Fibroblast of mammary gland (primary cell): ENCODE results near the gene LRRC8E.
"Not testable (repeated sequence)": the region's sequence is repeated elsewhere in the genome, so short reads cannot be mapped to it uniquely, and the experiment has no call there.

Experiments used
- DNase-seq: peaks from one replicate; pipeline ENCODE4 v3.0.0-alpha.2; 2010; ENCODE audit warnings: low read depth
- H3K4me3 ChIP-seq: 2 replicates; pipeline ENCODE4 v1.5.1; 2011; ENCODE audit warnings: low read depth, mild to moderate bottlenecking, low read length, moderate library complexity; ENCODE audit not compliant: control insufficient read depth
- CTCF ChIP-seq: conservative IDR thresholded peaks from 2 replicates; pipeline ENCODE4 v1.5.1; 2011; ENCODE audit warnings: low read depth, low read length, inconsistent platforms; ENCODE audit not compliant: control insufficient read depth, insufficient read depth

The LRRC8E gene

DNA sequence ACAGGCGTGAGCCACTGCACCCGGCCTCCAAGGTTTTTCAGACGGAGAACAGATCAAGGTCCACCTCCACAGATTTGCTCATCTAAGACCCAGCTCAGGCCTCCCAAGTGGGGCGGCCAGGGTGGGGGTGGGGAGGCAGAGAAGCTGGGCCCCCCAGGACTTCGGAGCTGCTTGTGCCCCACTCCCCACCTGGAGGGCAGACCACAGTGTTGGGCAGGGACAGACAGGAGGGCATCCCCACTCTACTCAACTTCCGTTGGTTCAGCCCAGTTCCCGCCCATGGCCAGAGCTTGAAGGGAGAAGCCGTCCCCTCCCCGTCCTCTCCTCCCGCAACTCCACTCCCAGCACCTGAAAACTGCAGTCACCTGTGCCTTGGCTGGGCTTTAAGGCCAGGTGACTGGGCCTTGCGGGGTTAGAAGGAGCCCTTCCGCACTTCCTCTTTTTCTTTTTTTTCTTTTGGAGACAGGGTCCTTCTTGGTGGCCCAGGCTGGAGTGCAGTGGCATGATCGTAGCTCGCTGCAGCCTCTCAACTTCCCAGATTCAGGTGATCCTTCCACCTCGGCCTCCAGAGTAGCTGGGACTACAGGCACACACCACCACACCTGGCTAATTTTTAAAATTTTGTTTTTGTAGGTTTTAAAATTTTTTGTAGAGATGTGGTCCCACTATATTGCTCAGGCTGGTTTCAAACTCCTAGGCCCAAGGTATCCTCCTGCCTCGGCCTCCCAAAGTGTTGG lies 734 bp upstream of the LRRC8E start:
- TF ChIP-seq CTCF, result no peak
- no peak for DNase-seq
- no peak overlapping the region for H3K4me3 ChIP-seq

DNA sequence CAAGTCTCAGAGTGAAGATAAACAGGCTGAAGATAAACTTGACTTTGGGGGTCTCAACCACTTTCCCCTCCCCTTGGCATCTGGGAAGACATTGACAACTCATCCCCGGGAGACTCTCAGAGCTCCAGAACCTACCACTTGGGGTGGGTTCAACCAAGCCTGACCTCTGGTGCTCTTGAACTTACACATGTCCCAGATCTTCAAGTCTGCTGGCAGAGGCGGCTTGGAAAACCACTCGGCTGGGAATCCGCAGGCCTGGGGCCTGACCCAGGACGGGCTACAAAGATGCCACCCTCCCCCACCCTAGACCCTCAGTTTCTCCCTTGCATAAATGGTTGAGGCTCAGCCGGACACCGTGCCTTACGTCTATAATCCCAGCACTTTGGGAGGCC lies 512 bp downstream of the LRRC8E start:
- no peak for DNase-seq
- H3K4me3 ChIP-seq, result peak overlapping the region; percentile 71
- TF ChIP-seq CTCF, result no peak

DNA sequence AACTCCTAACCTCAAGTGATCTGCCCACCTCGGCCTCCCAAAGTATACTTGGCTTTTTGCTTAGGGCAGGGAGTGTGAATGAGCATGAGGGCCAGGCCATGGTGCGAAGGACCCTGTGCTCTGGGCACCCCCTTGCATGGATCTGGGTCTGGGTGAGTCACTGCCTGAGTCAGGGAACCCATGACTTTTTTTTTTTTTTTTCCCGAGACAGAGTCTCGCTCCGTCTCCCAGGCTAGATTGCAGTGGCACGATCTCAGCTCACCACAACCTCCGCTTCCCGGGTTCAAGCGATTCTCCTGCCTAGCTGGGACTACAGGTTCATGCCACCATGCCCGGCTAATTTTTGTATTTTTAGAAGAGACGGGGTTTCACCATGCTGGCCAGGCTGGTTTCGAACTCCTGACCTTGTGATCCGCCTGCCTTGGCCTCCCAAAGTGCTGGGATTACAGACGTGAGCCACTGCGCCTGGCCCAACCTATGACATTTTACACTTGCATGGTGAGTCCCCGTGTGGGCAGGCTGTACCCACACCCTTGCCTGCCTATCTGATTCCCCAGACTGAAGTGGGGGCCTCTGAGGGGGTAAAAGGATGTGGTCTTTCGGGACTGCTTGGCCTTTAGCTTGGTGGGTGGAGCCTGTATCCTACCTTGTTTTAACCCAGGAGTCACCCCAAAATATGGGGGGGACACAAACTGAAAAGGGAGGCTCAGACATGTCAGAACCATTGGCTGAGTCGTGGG lies 5.2 kb downstream of the LRRC8E start:
- peak; percentile 73 for DNase-seq
- H3K4me3 ChIP-seq, result not testable (repeated sequence)

DNA sequence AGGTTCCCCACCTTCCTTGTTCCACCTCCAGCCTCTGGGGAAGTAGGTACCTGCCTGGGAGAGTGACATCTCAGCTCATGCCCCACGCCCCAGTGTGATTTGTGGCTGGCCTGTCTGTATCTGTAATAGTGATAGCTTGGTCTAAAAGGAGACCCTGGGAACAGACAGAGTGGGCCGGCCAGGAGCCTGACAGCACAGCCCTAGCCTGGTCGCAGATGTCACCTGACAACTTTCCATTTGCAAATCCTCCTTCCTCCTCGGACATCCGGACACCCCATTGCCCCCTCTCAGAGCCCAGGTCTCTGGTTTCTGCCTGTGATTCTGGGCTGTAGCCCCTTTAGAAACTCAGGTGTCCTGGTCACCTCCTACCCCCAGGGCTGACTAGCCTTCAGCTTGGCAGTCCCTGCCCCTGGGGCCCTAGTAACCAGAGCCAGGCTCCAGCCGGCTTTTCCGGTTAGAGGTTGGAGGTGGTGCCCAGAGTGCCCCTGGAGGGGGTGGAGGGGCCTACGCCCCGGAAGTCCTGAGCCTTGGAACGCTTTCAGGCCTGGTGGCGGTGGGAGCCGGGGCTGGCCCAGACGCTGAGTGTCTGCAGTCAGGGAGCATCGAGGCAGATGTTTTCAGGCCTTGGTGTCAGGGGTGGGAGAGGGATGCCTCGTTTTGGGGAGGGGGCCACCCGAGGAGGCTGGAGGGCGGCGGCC lies 6.5 kb downstream of the LRRC8E start:
- no peak for DNase-seq
- H3K4me3 ChIP-seq, result no peak overlapping the region
- TF ChIP-seq CTCF, result no peak

DNA sequence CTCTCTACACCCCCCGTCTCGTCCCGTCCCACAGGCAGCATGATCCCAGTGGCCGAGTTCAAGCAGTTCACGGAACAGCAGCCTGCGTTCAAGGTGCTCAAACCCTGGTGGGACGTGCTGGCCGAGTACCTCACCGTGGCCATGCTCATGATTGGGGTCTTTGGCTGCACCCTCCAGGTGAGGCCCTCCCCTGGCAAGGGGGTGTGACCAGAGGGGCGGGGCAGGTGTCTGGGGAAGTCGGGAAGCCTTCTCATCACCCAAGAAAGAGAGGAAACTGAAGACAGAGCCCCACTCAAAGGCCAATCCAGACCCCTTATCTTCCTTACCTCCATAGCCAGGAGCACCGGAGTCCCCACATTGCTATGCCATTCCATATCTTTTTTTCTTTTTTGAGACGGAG lies 7.3 kb downstream of the LRRC8E start:
- no peak overlapping the region for H3K4me3 ChIP-seq
- TF ChIP-seq CTCF, result no peak
- DNase-seq, result no peak

DNA sequence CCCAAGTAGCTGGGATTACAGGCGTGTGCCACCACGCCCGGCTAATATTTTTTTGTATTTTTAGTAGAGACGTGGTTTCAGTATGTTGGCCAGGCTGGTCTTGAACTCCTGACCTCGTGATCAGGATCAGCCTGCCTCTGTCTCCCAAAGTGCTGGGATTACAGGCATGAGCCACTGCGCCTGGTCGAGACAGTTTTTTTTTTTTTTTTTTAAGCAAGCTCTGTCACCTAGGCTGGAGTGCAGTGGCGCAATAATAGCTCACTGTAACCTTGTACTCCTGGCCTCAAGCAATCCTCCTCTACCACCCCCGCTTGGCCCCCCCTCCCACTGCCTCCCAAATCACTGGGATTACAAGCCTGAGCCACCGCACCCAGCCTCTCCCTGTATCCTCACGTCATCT lies 9.0 kb downstream of the LRRC8E start:
- no peak overlapping the region for H3K4me3 ChIP-seq
- no peak for TF ChIP-seq CTCF
- no peak for DNase-seq

GRCh38 chr19:7898967-7899366 lies 10.7 kb downstream of the LRRC8E start:
- DNase-seq, result no peak
- H3K4me3 ChIP-seq, result no peak overlapping the region
- no peak for TF ChIP-seq CTCF
